GM13976 (cell line): ENCODE data around the gene IRF3.
A peak's percentile ranks its signal among the peaks of the same experiment; 100 is the strongest.

ENCODE experiments used
- DNase-seq: peaks from one replicate; pipeline ENCODE4 v3.0.0; 2012; ENCODE audit warnings: low spot score
- CTCF ChIP-seq: IDR thresholded peaks from 2 replicates; pipeline ENCODE4 v1.5.1; 2012; ENCODE audit warnings: borderline replicate concordance, mild to moderate bottlenecking; ENCODE audit not compliant: insufficient read depth; ENCODE audit errors: extremely low read depth, missing control alignments, control extremely low read depth
- in situ Hi-C: fragments of 300-500 bp; cut with MboI; formaldehyde crosslinking; loops from one replicate; pipeline ENCODE4 v1.12.0; 2022; ENCODE audit warnings: low sequenced_read_pairs, mixed read lengths, inconsistent platforms; ENCODE audit not compliant: unreplicated experiment

Gene IRF3

GRCh38 chr19:49678985-49679770, 13.5 kb upstream of the IRF3 start:
- no peak for DNase-seq
- in situ Hi-C loops: no loop called here
- TF ChIP-seq CTCF: no peak

GRCh38 chr19:49677901-49678674, 12.4 kb upstream of the IRF3 start:
- DNase-seq: peak; percentile 78
- peak; percentile 74 for TF ChIP-seq CTCF
- in situ Hi-C loops: no loop called here

GRCh38 chr19:49677231-49677900, 11.7 kb upstream of the IRF3 start, which contains the start of gene PRMT1:
Gene PRMT1, plus strand, starts transcription at chr19:49677271. Its CDS starts 10 bp downstream, at chr19:49677281.
- no peak for DNase-seq
- TF ChIP-seq CTCF: no peak
- in situ Hi-C loops: no loop called here

GRCh38 chr19:49676784-49677230, 11.2 kb upstream of the IRF3 start:
- DNase-seq: peak; percentile 94
- no peak for TF ChIP-seq CTCF
- in situ Hi-C loops: no loop called here

- peak; percentile 80 for DNase-seq
- no peak for TF ChIP-seq CTCF
- in situ Hi-C loops: no loop called here
Observed at GRCh38 chr19:49676136-49676783, 10.6 kb upstream of the IRF3 start.
